Measurements from ENCODE around the gene LRIF1. TPM values are rescaled to one million over a fixed set of nuclear protein-coding genes. Genes with fewer than 3 reads are reported as not detected.
A peak's percentile ranks its signal among the peaks of the same experiment; 100 is the strongest.

The LRIF1 gene
- polyA plus RNA-seq, 1 donor: 13.0 TPM

DNA sequence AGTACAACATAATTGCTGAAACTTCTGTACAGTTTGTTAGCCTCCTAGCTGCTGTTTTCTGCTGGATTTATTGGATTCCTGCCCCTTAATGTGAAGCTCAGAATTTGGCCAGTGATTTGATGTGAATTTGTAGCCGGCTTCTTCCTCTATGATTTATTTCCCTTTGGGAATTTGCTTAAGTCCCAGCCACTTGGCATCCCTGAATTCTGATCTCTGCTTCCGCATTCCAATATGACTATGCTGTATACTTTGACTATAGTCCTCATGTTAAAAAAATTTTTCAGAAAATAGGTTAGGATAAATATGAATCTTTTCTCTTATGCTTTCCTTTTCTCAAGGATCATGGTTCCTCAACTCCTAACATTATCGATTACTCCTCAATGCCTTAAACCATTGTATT lies 12.4 kb upstream of the LRIF1 start:
- H3K27me3 ChIP-seq (ENCODE audit: control insufficient read depth, insufficient read depth, low read length): no peaks in the 10 kb centered on the region
- H3K4me3 ChIP-seq (ENCODE audit: low read length): no peak overlapping the region
- H3K9me3 ChIP-seq (ENCODE audit: control insufficient read depth, low read depth, low read length): no peaks in the 10 kb centered on the region
- no peak for DNase-seq
- H3K27ac ChIP-seq (ENCODE audit: low read length): no peak overlapping the region
- WGBS (ENCODE audit: insufficient coverage, low lambda C conversion rate): no CpG with 5 or more reads among the region's 3 CpGs
- no peaks in the 10 kb centered on the region for H3K4me1 ChIP-seq (ENCODE audit: control insufficient read depth, insufficient read depth, low read length)
- H3K36me3 ChIP-seq (ENCODE audit: control insufficient read depth, insufficient read depth, low read length): no peaks in the 10 kb centered on the region

GRCh38 chr1:110975265-110975664 lies 11.5 kb upstream of the LRIF1 start:
- Histone ChIP-seq H3K4me3 (ENCODE audit: low read length) (no peak overlapping the region), H3K4me1 (ENCODE audit: control insufficient read depth, insufficient read depth, low read length) (no peaks in the 10 kb centered on the region), H3K27me3 (ENCODE audit: control insufficient read depth, insufficient read depth, low read length) (no peaks in the 10 kb centered on the region), H3K9me3 (ENCODE audit: control insufficient read depth, low read depth, low read length) (no peaks in the 10 kb centered on the region), H3K36me3 (ENCODE audit: control insufficient read depth, insufficient read depth, low read length) (no peaks in the 10 kb centered on the region), H3K27ac (ENCODE audit: low read length) (no peak overlapping the region)
- no peak for DNase-seq
- WGBS (ENCODE audit: insufficient coverage, low lambda C conversion rate): 62% methylated on average over 1 of the region's 1 CpG

- no peak for DNase-seq
- Histone ChIP-seq H3K27me3 (ENCODE audit: control insufficient read depth, insufficient read depth, low read length) (peaks cover 8% of the 10 kb centered on the region), H3K4me1 (ENCODE audit: control insufficient read depth, insufficient read depth, low read length) (no peaks in the 10 kb centered on the region), H3K9me3 (ENCODE audit: control insufficient read depth, low read depth, low read length) (peaks cover 16% of the 10 kb centered on the region), H3K4me3 (ENCODE audit: low read length) (no peak overlapping the region), H3K27ac (ENCODE audit: low read length) (no peak overlapping the region), H3K36me3 (ENCODE audit: control insufficient read depth, insufficient read depth, low read length) (no peaks in the 10 kb centered on the region)
- WGBS (ENCODE audit: insufficient coverage, low lambda C conversion rate): no CpG with 5 or more reads among the region's 1 CpG
Observed at GRCh38 chr1:110967256-110967655, 3.5 kb upstream of the LRIF1 start.

DNA sequence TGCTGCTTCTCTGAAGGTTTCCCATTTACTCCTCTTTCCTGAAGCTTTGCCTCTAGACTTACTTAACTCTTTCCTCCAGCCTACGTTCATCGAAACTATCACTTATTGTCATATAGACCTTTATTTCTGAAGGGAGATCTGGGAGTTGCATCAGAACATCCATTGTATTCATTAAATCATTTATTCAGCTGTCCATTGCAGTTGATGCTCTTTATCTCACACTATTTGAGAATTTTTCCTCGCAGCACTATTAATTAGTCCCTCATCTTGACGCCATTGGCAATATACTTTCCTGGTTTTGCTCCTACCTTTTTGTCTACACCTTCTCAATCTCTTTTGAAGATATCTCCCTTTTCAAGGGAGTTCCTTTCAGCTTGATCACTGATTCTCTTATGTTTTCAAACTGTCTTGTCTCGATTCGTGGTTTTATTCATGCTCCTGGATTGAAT lies 757 bp upstream of the LRIF1 start:
- no peaks in the 10 kb centered on the region for H3K36me3 ChIP-seq (ENCODE audit: control insufficient read depth, insufficient read depth, low read length)
- peak overlapping the region; percentile 97 for H3K27ac ChIP-seq (ENCODE audit: low read length)
- H3K27me3 ChIP-seq (ENCODE audit: control insufficient read depth, insufficient read depth, low read length): peaks cover 8% of the 10 kb centered on the region
- peak overlapping the region; percentile 70 for H3K4me3 ChIP-seq (ENCODE audit: low read length)
- H3K4me1 ChIP-seq (ENCODE audit: control insufficient read depth, insufficient read depth, low read length): no peaks in the 10 kb centered on the region
- no peak for DNase-seq
- WGBS (ENCODE audit: insufficient coverage, low lambda C conversion rate): 50% methylated on average over 2 of the region's 6 CpGs
- H3K9me3 ChIP-seq (ENCODE audit: control insufficient read depth, low read depth, low read length): peaks cover 22% of the 10 kb centered on the region

DNA sequence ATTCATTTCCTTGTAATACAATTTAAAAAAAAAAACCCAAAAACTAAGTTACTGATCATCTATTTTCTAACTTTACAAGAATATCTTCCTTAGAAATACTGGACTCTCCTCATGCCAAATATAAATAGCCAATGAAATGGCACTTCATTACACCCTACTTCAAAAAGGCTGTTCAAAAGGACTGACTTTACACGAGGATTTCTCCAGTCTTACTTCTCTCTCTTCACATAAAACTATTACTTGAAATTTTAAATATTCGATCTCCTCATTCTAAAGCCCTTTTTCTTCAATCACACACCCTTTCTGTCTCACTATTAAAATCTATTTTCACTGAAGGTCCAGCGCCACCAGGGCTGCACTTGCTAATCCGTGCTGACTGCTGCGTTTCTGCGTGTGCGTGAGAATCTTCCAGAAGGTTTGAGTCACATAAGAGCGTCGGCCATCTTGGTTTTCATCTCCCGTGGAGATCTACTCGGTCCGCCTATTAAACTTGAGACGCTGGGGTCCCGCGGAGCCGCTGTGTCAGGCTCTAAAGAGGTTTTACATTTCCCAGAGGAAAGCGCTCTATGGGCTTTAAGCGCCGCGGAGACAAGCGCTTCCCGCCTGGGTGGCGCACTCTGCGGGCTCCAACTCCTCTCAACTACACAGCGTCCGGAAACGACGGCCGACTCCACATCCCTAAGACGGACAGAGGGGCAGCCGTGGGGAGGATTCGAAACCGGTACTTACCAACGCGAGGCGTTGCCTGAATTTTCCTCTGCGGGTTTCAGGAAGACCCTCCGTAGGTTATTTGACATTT lies 631 bp downstream of the LRIF1 start:
- Histone ChIP-seq H3K27me3 (ENCODE audit: control insufficient read depth, insufficient read depth, low read length) (peaks cover 4% of the 10 kb centered on the region), H3K9me3 (ENCODE audit: control insufficient read depth, low read depth, low read length) (peaks cover 22% of the 10 kb centered on the region), H3K27ac (ENCODE audit: low read length) (peak overlapping the region; percentile 97), H3K36me3 (ENCODE audit: control insufficient read depth, insufficient read depth, low read length) (no peaks in the 10 kb centered on the region), H3K4me1 (ENCODE audit: control insufficient read depth, insufficient read depth, low read length) (no peaks in the 10 kb centered on the region), H3K4me3 (ENCODE audit: low read length) (peak overlapping the region; percentile 70)
- peak; percentile 24 to 80 for DNase-seq
- 14% methylated on average over 7 of the region's 38 CpGs for WGBS (ENCODE audit: insufficient coverage, low lambda C conversion rate)

GRCh38 chr1:110961902-110962301 lies 1.8 kb downstream of the LRIF1 start:
- peaks cover 27% of the 10 kb centered on the region for H3K9me3 ChIP-seq (ENCODE audit: control insufficient read depth, low read depth, low read length)
- no peaks in the 10 kb centered on the region for H3K36me3 ChIP-seq (ENCODE audit: control insufficient read depth, insufficient read depth, low read length)

DNA sequence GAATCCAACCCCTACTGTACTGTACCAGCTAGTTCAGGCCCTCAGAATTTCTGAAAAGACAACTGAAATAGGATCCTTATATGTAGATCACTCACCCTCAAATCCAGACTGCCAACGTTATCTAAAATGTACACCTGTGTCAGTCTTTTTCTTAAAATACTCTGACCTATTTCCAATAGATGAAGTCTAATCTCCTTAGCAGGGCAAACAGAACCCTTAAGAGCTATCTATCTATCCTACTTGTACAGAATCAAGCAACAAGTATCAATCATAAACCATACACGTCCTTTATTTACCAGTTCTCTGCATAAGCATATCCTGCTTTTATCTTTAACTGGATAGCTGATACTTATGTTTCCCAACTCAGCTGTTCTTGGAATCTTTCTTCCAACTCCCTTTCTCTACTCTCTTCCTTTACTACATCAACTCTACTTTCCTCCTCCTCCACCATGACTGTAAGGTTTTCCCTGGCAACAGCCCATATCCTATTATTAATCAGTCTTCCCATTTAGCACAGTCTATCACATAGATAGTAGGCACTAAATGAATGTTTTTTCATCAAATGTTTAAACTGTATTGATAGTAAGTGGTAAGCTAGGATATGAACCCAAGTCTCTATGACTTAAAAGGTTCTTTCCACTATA lies 2.8 kb downstream of the LRIF1 start:
- WGBS (ENCODE audit: insufficient coverage, low lambda C conversion rate): no CpG with 5 or more reads among the region's 2 CpGs
- DNase-seq: no peak
- no peaks in the 10 kb centered on the region for H3K36me3 ChIP-seq (ENCODE audit: control insufficient read depth, insufficient read depth, low read length)
- no peak overlapping the region for H3K27ac ChIP-seq (ENCODE audit: low read length)
- H3K4me1 ChIP-seq (ENCODE audit: control insufficient read depth, insufficient read depth, low read length): no peaks in the 10 kb centered on the region
- peaks cover 23% of the 10 kb centered on the region for H3K9me3 ChIP-seq (ENCODE audit: control insufficient read depth, low read depth, low read length)
- no peak overlapping the region for H3K4me3 ChIP-seq (ENCODE audit: low read length)
- no peaks in the 10 kb centered on the region for H3K27me3 ChIP-seq (ENCODE audit: control insufficient read depth, insufficient read depth, low read length)

More at GRCh38 chr1:110961902-110962301, 1.8 kb downstream of the LRIF1 start:
- Histone ChIP-seq H3K27ac (ENCODE audit: low read length) (no peak overlapping the region), H3K4me1 (ENCODE audit: control insufficient read depth, insufficient read depth, low read length) (no peaks in the 10 kb centered on the region), H3K4me3 (ENCODE audit: low read length) (no peak overlapping the region), H3K27me3 (ENCODE audit: control insufficient read depth, insufficient read depth, low read length) (peaks cover 4% of the 10 kb centered on the region)
- DNase-seq: no peak

DNA sequence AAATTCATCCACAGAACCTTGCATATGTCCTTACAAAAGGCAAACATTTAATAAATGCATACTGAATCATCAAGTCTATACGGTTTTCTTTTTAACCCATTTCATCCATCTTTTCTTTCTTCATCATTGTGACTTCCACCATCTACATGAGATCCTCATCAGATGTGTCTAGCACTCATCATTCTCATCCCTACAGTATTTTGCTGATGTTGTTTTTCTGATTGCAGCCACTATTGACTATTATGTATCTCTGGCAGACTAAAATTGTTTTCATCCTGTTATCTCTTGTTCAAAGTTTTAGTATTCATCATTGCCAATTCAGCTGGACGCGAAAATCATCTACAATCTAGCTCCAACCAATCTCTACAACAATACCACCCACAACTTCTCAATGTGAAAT lies 5.9 kb downstream of the LRIF1 start:
- Histone ChIP-seq H3K4me1 (ENCODE audit: control insufficient read depth, insufficient read depth, low read length) (no peaks in the 10 kb centered on the region), H3K9me3 (ENCODE audit: control insufficient read depth, low read depth, low read length) (peaks cover 17% of the 10 kb centered on the region), H3K4me3 (ENCODE audit: low read length) (no peak overlapping the region), H3K27me3 (ENCODE audit: control insufficient read depth, insufficient read depth, low read length) (no peaks in the 10 kb centered on the region), H3K36me3 (ENCODE audit: control insufficient read depth, insufficient read depth, low read length) (no peaks in the 10 kb centered on the region), H3K27ac (ENCODE audit: low read length) (no peak overlapping the region)
- WGBS (ENCODE audit: insufficient coverage, low lambda C conversion rate): 100% methylated on average over 3 of the region's 3 CpGs
- DNase-seq: no peak

DNA sequence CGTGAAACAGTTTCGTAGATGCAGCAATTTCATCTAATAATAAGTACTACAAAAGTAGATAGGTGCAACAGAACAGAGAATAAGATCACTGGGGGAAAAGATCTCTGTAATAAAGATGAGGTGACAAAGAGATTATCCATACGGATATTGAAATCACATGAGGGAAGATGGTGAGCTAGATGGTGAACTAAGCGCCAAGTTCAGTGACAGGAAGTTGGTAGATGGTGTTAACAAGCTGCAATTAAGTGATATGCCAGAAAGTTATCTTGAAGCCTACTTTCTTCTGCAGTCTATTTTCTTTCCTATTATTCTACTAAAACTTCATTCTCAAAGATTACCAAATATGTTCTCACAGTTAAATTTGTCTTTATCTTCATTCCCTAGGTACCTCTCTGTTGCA lies 7.1 kb downstream of the LRIF1 start:
- Histone ChIP-seq H3K27ac (ENCODE audit: low read length) (no peak overlapping the region), H3K9me3 (ENCODE audit: control insufficient read depth, low read depth, low read length) (peaks cover 14% of the 10 kb centered on the region), H3K36me3 (ENCODE audit: control insufficient read depth, insufficient read depth, low read length) (peaks cover 9% of the 10 kb centered on the region), H3K4me1 (ENCODE audit: control insufficient read depth, insufficient read depth, low read length) (no peaks in the 10 kb centered on the region), H3K4me3 (ENCODE audit: low read length) (no peak overlapping the region), H3K27me3 (ENCODE audit: control insufficient read depth, insufficient read depth, low read length) (no peaks in the 10 kb centered on the region)
- DNase-seq: no peak
- WGBS (ENCODE audit: insufficient coverage, low lambda C conversion rate): 100% methylated on average over 3 of the region's 4 CpGs

DNA sequence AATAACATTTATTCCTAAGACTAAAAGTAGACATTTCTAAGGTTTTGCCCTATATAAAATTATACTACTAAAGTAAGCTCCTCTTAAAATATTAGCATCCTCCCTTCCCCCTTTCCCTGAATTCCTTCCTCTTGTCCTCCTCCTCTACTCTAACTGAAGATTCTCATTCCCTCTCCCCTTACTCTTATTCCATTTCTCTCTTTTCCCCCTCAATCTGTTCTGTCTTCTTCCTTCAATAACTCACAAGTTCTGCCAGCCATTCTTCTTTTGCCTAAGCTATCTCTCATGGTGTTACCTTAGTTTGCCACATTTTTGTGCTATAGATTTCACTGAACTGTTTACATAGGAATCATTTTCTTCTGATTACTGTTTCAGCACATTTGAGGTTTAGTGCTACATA lies 10.7 kb downstream of the LRIF1 start:
- Histone ChIP-seq H3K4me1 (ENCODE audit: control insufficient read depth, insufficient read depth, low read length) (no peaks in the 10 kb centered on the region), H3K27ac (ENCODE audit: low read length) (no peak overlapping the region), H3K4me3 (ENCODE audit: low read length) (no peak overlapping the region), H3K9me3 (ENCODE audit: control insufficient read depth, low read depth, low read length) (peaks cover 11% of the 10 kb centered on the region), H3K27me3 (ENCODE audit: control insufficient read depth, insufficient read depth, low read length) (no peaks in the 10 kb centered on the region), H3K36me3 (ENCODE audit: control insufficient read depth, insufficient read depth, low read length) (peaks cover 17% of the 10 kb centered on the region)
- no peak for DNase-seq

- WGBS (ENCODE audit: insufficient coverage, low lambda C conversion rate): no CpG with 5 or more reads among the region's 2 CpGs
- DNase-seq: no peak
- no peaks in the 10 kb centered on the region for H3K27me3 ChIP-seq (ENCODE audit: control insufficient read depth, insufficient read depth, low read length)
- H3K36me3 ChIP-seq (ENCODE audit: control insufficient read depth, insufficient read depth, low read length): peaks cover 19% of the 10 kb centered on the region
- no peaks in the 10 kb centered on the region for H3K4me1 ChIP-seq (ENCODE audit: control insufficient read depth, insufficient read depth, low read length)
- no peak overlapping the region for H3K27ac ChIP-seq (ENCODE audit: low read length)
- H3K4me3 ChIP-seq (ENCODE audit: low read length): no peak overlapping the region
- peaks cover 8% of the 10 kb centered on the region for H3K9me3 ChIP-seq (ENCODE audit: control insufficient read depth, low read depth, low read length)
Observed at GRCh38 chr1:110952031-110952430, 11.7 kb downstream of the LRIF1 start.

All from large intestine (tissue), 3 donors.